OCI-LY1 (cell line): ENCODE results near the gene PRRC1.

ENCODE experiments used
- H2AFZ ChIP-seq: fragments of 200-600 bp; sonication (generic), shearing (Covaris generic); 2 replicates; pipeline ENCODE4 v1.6.0; 2014; ENCODE audit warnings: antibody characterized with exemption, mild to moderate bottlenecking, low read length
- H3F3A ChIP-seq: fragments of 200-600 bp; sonication (generic), shearing (Covaris generic); 2 replicates; pipeline ENCODE4 v1.6.0; 2014; ENCODE audit warnings: mild to moderate bottlenecking, antibody characterized with exemption, low read length, moderate library complexity; ENCODE audit not compliant: insufficient read depth
- H3K27ac ChIP-seq: fragments of 200-600 bp; sonication (generic); 2 replicates; pipeline ENCODE4 v1.5.1; 2014; ENCODE audit warnings: low read length, mixed run types, mild to moderate bottlenecking, low read depth; ENCODE audit not compliant: poor library complexity, severe bottlenecking
- H3K27me3 ChIP-seq: fragments of 200-600 bp; sonication (generic); 2 replicates; pipeline ENCODE4 v1.6.0; 2014; ENCODE audit warnings: antibody characterized with exemption, mild to moderate bottlenecking, low read length, moderate library complexity; ENCODE audit not compliant: insufficient read depth
- H3K36me3 ChIP-seq: fragments of 200-600 bp; sonication (generic); 2 replicates; pipeline ENCODE4 v1.6.1; 2014; ENCODE audit warnings: mild to moderate bottlenecking, antibody characterized with exemption, low read length, moderate library complexity, mixed read lengths; ENCODE audit not compliant: insufficient read depth
- H3K4me1 ChIP-seq: fragments of 200-600 bp; sonication (generic); 2 replicates; pipeline ENCODE4 v1.5.1; 2014; ENCODE audit warnings: mild to moderate bottlenecking, low read length, moderate library complexity; ENCODE audit not compliant: insufficient read depth, severe bottlenecking
- H3K4me2 ChIP-seq: fragments of 200-600 bp; sonication (generic), shearing (Covaris generic); 2 replicates; pipeline ENCODE4 v1.6.1; 2014; ENCODE audit warnings: low read length
- H3K4me3 ChIP-seq: fragments of 200-600 bp; sonication (generic); 2 replicates; pipeline ENCODE4 v1.5.1; 2014; ENCODE audit warnings: low read length, low read depth, mild to moderate bottlenecking, mixed read lengths; ENCODE audit not compliant: poor library complexity, severe bottlenecking
- H3K79me2 ChIP-seq: fragments of 200-600 bp; shearing (Covaris generic); 2 replicates; pipeline ENCODE4 v1.6.1; 2016; ENCODE audit warnings: mixed run types, low read length, mixed read lengths; ENCODE audit not compliant: insufficient read depth
- H3K9ac ChIP-seq: fragments of 200-600 bp; sonication (generic), shearing (Covaris generic); 2 replicates; pipeline ENCODE4 v1.6.1; 2014; ENCODE audit warnings: mild to moderate bottlenecking, low read length, mixed read lengths
- H3K9me2 ChIP-seq: fragments of 200-600 bp; sonication (generic), shearing (Covaris generic); 2 replicates; pipeline ENCODE4 v1.6.1; 2014; ENCODE audit warnings: low read depth, mild to moderate bottlenecking, low read length, mixed read lengths
- H3K9me3 ChIP-seq: fragments of 200-600 bp; shearing (Covaris generic); 2 replicates; pipeline ENCODE4 v1.6.1; 2014; ENCODE audit warnings: low read length, mixed read lengths
- H4K20me1 ChIP-seq: fragments of 200-600 bp; sonication (generic), shearing (Covaris generic); 2 replicates; pipeline ENCODE4 v1.6.0; 2016; ENCODE audit warnings: mild to moderate bottlenecking, low read length; ENCODE audit not compliant: insufficient read depth
- EZH2 ChIP-seq: fragments of 200-600 bp; sonication (generic), shearing (Covaris generic); IDR thresholded peaks from 2 replicates; pipeline ENCODE4 v1.8.0; 2017; ENCODE audit warnings: borderline replicate concordance, mixed run types, mild to moderate bottlenecking, antibody characterized with exemption, low read length, moderate library complexity, mixed read lengths
- TF ChIP-seq, protein P1 (sequence below): fragments of 200-600 bp; sonication (generic), shearing (Covaris generic); IDR thresholded peaks from 2 replicates; pipeline ENCODE4 v1.5.1; 2017; ENCODE audit warnings: mild to moderate bottlenecking, antibody characterized with exemption, low read length, moderate library complexity, mixed read lengths

PRRC1 gene

DNA sequence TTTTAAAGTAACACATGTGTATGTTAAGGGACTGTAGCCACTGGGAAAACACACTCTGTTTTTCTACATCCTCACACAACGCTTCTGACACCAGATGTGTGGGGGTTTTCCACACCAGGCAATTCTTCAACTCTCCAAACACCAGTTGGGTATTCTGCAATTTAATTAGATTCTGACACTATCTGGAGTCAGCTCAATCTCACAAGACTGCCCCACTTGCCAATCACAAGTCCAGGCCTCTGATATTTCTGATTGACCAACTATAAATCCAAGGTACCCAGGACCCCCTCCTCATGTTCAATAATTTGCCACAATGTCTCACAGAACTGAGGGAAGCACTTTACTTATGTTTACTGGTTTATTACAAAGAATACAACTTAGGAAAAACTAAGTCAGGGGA lies 70.9 kb downstream of the PRRC1 start:
- no peaks in the 10 kb centered on the region for H3F3A ChIP-seq
- no peaks in the 10 kb centered on the region for H3K9me2 ChIP-seq
- no peaks in the 10 kb centered on the region for H3K27me3 ChIP-seq
- no peaks in the 10 kb centered on the region for H3K36me3 ChIP-seq
- H3K9me3 ChIP-seq: no peaks in the 10 kb centered on the region
- H3K4me2 ChIP-seq: peak overlapping the region; percentile 47; the same call in 1 of the 2 replicates
- peaks cover 85% of the 10 kb centered on the region for H3K4me1 ChIP-seq
- H3K27ac ChIP-seq: peak overlapping the region; percentile 95
- no peak overlapping the region for H2AFZ ChIP-seq
- H3K79me2 ChIP-seq: no peaks in the 10 kb centered on the region
- H3K9ac ChIP-seq: peak overlapping the region; percentile 42; the same call in 1 of the 2 replicates
- H4K20me1 ChIP-seq: no peaks in the 10 kb centered on the region
- H3K4me3 ChIP-seq: peak overlapping the region; percentile 24
- no peak for TF ChIP-seq EZH2
- TF ChIP-seq, protein P1, sequence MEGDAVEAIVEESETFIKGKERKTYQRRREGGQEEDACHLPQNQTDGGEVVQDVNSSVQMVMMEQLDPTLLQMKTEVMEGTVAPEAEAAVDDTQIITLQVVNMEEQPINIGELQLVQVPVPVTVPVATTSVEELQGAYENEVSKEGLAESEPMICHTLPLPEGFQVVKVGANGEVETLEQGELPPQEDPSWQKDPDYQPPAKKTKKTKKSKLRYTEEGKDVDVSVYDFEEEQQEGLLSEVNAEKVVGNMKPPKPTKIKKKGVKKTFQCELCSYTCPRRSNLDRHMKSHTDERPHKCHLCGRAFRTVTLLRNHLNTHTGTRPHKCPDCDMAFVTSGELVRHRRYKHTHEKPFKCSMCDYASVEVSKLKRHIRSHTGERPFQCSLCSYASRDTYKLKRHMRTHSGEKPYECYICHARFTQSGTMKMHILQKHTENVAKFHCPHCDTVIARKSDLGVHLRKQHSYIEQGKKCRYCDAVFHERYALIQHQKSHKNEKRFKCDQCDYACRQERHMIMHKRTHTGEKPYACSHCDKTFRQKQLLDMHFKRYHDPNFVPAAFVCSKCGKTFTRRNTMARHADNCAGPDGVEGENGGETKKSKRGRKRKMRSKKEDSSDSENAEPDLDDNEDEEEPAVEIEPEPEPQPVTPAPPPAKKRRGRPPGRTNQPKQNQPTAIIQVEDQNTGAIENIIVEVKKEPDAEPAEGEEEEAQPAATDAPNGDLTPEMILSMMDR: no peak

DNA sequence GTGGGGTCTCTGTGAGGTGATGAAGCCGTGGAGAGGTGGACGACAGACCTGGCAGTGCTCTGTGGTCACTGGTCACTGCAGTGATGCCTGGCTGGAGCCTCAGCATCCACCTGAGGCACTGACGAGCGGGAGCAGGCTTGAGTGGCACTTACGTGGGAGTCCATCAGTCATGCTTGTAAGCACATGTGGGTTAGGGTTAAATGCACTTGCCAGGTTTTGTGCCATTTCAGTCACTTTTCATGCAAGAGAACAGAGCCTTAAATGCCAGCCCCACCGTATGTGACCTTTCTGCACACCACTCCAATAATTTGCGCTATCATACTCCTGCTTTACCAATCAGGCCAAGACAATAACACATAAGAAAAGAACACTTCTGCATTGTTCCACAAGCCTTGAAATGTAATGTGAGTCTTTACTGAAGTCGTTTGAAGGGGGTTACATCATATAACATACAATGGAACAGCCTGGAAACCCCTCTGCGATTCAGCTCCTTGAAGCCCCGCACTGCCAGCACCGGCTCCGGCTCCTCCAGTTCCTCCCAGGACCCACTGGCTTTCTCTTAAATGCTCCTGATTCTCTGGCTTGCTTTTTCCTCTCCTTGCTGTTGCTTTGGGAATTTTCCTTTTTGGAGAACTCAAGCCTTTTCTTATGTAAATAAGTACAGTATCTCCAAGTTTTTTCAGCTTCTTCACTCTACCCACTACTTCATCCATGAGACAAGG lies 72.0 kb downstream of the PRRC1 start:
- Histone ChIP-seq H3K4me3 (peak overlapping the region; percentile 24), H3K27me3 (no peaks in the 10 kb centered on the region), H3K27ac (peak overlapping the region; percentile 95), H3K79me2 (no peaks in the 10 kb centered on the region), H3F3A (no peaks in the 10 kb centered on the region), H3K9ac (peak overlapping the region; percentile 42; the same call in 1 of the 2 replicates), H3K9me3 (no peaks in the 10 kb centered on the region), H3K4me1 (peaks cover 85% of the 10 kb centered on the region), H4K20me1 (no peaks in the 10 kb centered on the region), H3K36me3 (no peaks in the 10 kb centered on the region), H3K4me2 (peak overlapping the region; percentile 47), H3K9me2 (no peaks in the 10 kb centered on the region), H2AFZ (no peak overlapping the region)
- TF ChIP-seq EZH2: no peak
- TF ChIP-seq, protein P1: no peak

DNA sequence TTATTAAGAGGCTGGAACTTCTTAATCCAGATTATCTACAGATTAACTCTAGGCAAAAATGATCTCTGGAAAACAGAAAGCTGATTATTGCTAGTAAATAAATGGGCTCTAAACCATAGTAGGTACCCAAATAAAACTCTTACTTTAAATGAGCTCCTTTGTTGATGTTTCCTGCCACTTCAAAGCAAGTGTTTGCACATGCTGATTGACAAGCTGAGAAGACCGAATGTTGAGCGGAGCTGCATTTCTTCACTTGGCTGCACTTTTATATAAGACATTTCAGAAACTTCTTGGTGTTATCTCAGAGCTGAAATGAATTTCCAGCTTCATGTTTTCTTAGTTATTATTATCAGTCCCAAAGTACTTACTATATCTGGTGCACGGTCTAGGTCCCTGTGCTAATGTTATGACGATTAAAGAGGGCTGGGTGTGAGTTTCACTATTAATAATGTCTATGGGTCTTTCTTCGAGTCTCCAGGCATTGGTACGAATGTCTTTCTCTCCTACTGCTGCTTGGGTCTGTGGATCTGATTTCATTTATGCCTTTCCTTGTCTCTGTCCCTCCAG lies 72.8 kb downstream of the PRRC1 start:
- Histone ChIP-seq H3K27ac (peak overlapping the region; percentile 95), H2AFZ (no peak overlapping the region), H3K79me2 (no peaks in the 10 kb centered on the region), H3K9ac (peak overlapping the region; percentile 42; the same call in 1 of the 2 replicates), H3F3A (no peaks in the 10 kb centered on the region), H4K20me1 (no peaks in the 10 kb centered on the region), H3K36me3 (no peaks in the 10 kb centered on the region), H3K9me3 (no peaks in the 10 kb centered on the region), H3K4me1 (peaks cover 85% of the 10 kb centered on the region), H3K27me3 (no peaks in the 10 kb centered on the region), H3K9me2 (no peaks in the 10 kb centered on the region), H3K4me2 (peak overlapping the region; percentile 47), H3K4me3 (peak overlapping the region; percentile 18)
- TF ChIP-seq EZH2: no peak
- TF ChIP-seq, protein P1: no peak
